Prostate gland (tissue), 2 donors: ENCODE data around the gene ELAC1. TPM values are rescaled to one million over a fixed set of nuclear protein-coding genes. Genes with fewer than 3 reads are reported as not detected.

Source experiments
- DNase-seq: peaks from one replicate; pipeline ENCODE4 v3.0.0-alpha.2; 2019; ENCODE audit warnings: low spot score
- H3K27ac ChIP-seq, 2 donors: fragments of 200-600 bp; sonication (generic); 2 replicates each; pipeline ENCODE4 v1.5.1; 2017 to 2019
- H3K27me3 ChIP-seq: fragments of 200-600 bp; sonication (generic); replicated peaks from 2 replicates; pipeline ENCODE4 v1.5.1; 2019; ENCODE audit not compliant: insufficient read depth
- H3K36me3 ChIP-seq, 2 donors: fragments of 200-600 bp; sonication (generic); 1 replicate in 1 of 2; 2 replicates in 1 of 2; pipeline versions ENCODE4 v1.5.1 to v1.8.1; 2017 to 2019
- H3K4me1 ChIP-seq: fragments of 200-600 bp; sonication (generic); replicated peaks from 2 replicates; pipeline ENCODE4 v1.5.1; 2019
- H3K4me3 ChIP-seq, 2 donors: fragments of 200-600 bp; sonication (generic); 2 replicates each; pipeline ENCODE4 v1.5.1; 2017 to 2019
- H3K9me3 ChIP-seq: fragments of 200-600 bp; sonication (generic); 2 replicates; pipeline ENCODE4 v1.5.1; 2017
- POLR2A ChIP-seq: fragments of 450-650 bp; IDR thresholded peaks from one replicate; pipeline ENCODE4 v1.6.1; 2016; ENCODE audit warnings: antibody characterized with exemption, mild to moderate bottlenecking
- POLR2AphosphoS5 ChIP-seq: sonication (generic); formaldehyde crosslinking; IDR thresholded peaks from one replicate; pipeline ENCODE4 v1.6.1; 2017; ENCODE audit warnings: antibody characterized with exemption
- WGBS: methylation state at CpG from one replicate; pipeline ENCODE4 v1.1.5; 2018; 5-methylcytosine and 5-hydroxymethylcytosine counted together
- intact Hi-C: fragments of 100-400 bp; cut with DNase I; formaldehyde crosslinking; loops from one replicate; pipeline ENCODE4 v1.14.2; 2022
- total RNA-seq, 2 donors: library from RNA; depleted of rRNA; stranded (reverse); fragments of >200 nt; gene quantifications; one replicate each; pipeline ENCODE4 v1.1.0, GENCODE V29; 2016
- TF ChIP-seq, protein P1 (sequence below), 4 experiments: fragments of 200-600 bp in 2 of 4; fragments of 450-650 bp in 2 of 4; sonication (generic) in 2 of 4; IDR thresholded peaks; 1 replicate in 3 of 4; 2 replicates in 1 of 4; pipeline ENCODE4 v1.5.1; 2016 to 2019; ENCODE audit warnings: antibody characterized with exemption in 4 of 4, mild to moderate bottlenecking in 2 of 4, moderate library complexity in 2 of 4

The ELAC1 gene
- total RNA-seq, 2 donors from 2014 or later, result 7.1 to 16.0 TPM

DNA sequence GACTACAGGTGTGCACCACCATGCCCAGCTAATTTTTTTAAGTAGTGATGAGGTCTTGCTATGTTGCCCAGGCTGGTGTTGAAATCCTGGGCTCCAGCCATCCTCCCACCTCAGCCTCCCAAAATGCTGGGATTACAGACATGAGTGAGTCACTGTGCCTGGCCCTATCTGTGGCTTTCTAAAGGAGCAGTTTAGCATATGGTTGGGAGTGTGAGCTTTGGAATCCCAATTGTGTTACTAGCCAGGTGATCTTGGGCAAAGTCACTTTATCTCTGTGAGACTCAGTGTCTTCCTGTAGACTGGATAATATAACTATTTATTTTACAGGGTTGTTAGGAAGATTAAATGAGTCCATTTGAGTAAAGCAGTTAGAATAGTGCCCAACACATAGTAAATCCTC is 42.4 kb downstream of the ELAC1 start:
- H3K27ac ChIP-seq, result no peak overlapping the region
- DNase-seq, result no peak
- H3K36me3 ChIP-seq, result no peaks in the 10 kb centered on the region
- H3K4me1 ChIP-seq, result no peaks in the 10 kb centered on the region
- H3K4me3 ChIP-seq, result no peak overlapping the region
- H3K27me3 ChIP-seq, result no peaks in the 10 kb centered on the region
- no peak for TF ChIP-seq POLR2A
- no peak for TF ChIP-seq POLR2AphosphoS5
- TF ChIP-seq, protein P1, sequence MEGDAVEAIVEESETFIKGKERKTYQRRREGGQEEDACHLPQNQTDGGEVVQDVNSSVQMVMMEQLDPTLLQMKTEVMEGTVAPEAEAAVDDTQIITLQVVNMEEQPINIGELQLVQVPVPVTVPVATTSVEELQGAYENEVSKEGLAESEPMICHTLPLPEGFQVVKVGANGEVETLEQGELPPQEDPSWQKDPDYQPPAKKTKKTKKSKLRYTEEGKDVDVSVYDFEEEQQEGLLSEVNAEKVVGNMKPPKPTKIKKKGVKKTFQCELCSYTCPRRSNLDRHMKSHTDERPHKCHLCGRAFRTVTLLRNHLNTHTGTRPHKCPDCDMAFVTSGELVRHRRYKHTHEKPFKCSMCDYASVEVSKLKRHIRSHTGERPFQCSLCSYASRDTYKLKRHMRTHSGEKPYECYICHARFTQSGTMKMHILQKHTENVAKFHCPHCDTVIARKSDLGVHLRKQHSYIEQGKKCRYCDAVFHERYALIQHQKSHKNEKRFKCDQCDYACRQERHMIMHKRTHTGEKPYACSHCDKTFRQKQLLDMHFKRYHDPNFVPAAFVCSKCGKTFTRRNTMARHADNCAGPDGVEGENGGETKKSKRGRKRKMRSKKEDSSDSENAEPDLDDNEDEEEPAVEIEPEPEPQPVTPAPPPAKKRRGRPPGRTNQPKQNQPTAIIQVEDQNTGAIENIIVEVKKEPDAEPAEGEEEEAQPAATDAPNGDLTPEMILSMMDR (IDR thresholded peaks at IDR 0.05), result no peak
- H3K9me3 ChIP-seq, result no peaks in the 10 kb centered on the region
- intact Hi-C loops, result no loop called here

DNA sequence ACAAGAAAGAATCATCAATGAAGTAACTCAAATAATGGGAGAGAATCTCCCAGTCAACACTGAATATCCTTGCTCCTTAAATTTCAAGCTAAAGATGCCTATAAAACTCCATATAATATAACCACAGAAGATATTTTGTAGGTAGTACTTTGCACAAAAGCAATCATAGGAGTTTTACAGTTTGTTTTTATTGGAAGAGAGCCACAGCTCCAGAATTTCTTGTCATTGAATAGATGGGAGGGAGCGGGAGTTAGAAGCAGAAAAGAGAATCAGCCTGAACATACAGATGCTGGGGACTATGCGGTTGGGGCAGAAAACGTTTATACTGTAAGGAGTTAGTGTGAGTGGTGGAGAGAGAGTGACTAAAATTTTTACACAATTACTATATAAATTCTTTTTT is 43.9 kb downstream of the ELAC1 start:
- Histone ChIP-seq H3K27me3 (no peaks in the 10 kb centered on the region), H3K4me1 (no peaks in the 10 kb centered on the region), H3K9me3 (no peaks in the 10 kb centered on the region), H3K36me3 (no peaks in the 10 kb centered on the region), H3K27ac (no peak overlapping the region), H3K4me3 (no peak overlapping the region)
- peak; percentile 12 for DNase-seq
- intact Hi-C loops, result no loop called here
- no peak for TF ChIP-seq POLR2A
- peak; percentile 43 for TF ChIP-seq POLR2AphosphoS5
- TF ChIP-seq, protein P1 (IDR thresholded peaks at IDR 0.05), result no peak
- WGBS, result 24% methylated on average over 3 of the region's 3 CpGs

- Histone ChIP-seq H3K27ac (no peak overlapping the region), H3K36me3 (no peaks in the 10 kb centered on the region), H3K4me3 (no peak overlapping the region), H3K9me3 (no peaks in the 10 kb centered on the region), H3K4me1 (no peaks in the 10 kb centered on the region), H3K27me3 (no peaks in the 10 kb centered on the region)
- TF ChIP-seq POLR2AphosphoS5 (no peak), POLR2A (no peak)
- TF ChIP-seq, protein P1 (IDR thresholded peaks at IDR 0.05), result no peak
- no peak for DNase-seq
- 94% methylated on average over 3 of the region's 3 CpGs for WGBS
- intact Hi-C loops, result no loop called here
Observed at GRCh38 chr18:51012441-51012840, 44.6 kb downstream of the ELAC1 start.

GRCh38 chr18:51013259-51013658 is 45.4 kb downstream of the ELAC1 start:
- Histone ChIP-seq H3K9me3 (no peaks in the 10 kb centered on the region), H3K4me3 (no peak overlapping the region), H3K27ac (no peak overlapping the region), H3K4me1 (no peaks in the 10 kb centered on the region), H3K27me3 (no peaks in the 10 kb centered on the region), H3K36me3 (no peaks in the 10 kb centered on the region)
- intact Hi-C loops, result no loop called here
- 96% methylated on average over 3 of the region's 3 CpGs for WGBS
- TF ChIP-seq POLR2AphosphoS5 (no peak), POLR2A (no peak)
- TF ChIP-seq, protein P1 (IDR thresholded peaks at IDR 0.05), result no peak
- no peak for DNase-seq

DNA sequence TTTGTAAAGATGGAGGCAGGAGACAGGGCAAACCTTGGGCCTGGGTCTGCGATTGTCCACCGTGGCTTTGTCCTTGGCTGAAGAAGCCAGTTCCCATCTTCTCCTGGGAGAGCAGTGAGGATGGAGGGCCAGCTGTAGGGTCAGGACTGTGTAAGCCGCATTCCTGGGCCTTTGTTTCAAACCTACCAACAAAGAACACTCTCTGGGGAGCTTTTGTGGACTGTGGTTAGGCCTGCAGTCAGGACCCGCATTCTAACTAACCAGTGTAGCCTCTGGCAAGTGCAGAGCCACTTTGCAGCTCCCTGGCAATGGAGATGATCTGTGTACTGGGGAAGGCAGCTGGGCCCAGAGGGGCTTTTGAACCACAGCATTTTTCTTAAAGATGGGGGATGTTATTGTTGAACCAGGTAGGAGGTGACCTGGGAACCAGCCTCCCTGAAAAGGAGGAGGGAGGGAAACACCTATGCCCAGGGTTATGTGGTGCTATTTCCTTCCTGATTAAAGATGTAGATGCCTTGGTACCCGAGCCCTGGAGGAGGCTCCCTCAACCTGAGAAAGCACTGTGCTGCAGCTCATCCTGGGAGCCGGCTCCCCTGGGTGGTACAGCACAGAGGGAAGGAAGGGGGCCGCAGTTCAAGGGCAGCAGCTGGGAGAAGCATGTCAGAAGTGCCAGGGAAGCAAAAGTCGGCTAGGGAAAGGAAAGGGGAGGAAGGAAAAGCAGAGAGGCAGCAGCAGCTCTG is 49.5 kb downstream of the ELAC1 start:
- H3K4me3 ChIP-seq, result no peak overlapping the region
- H3K27ac ChIP-seq, result no peak overlapping the region
- no peaks in the 10 kb centered on the region for H3K9me3 ChIP-seq
- DNase-seq, result no peak
- no peaks in the 10 kb centered on the region for H3K36me3 ChIP-seq
- TF ChIP-seq POLR2AphosphoS5 (no peak), POLR2A (no peak)
- TF ChIP-seq, protein P1 (IDR thresholded peaks at IDR 0.05), result no peak
- no peaks in the 10 kb centered on the region for H3K4me1 ChIP-seq
- intact Hi-C loops, result no loop called here
- H3K27me3 ChIP-seq, result no peaks in the 10 kb centered on the region
- 90% methylated on average over 7 of the region's 8 CpGs for WGBS
